HEK293 (cell line): ENCODE results near the gene ABLIM3.
A peak's percentile ranks its signal among the peaks of the same experiment; 100 is the strongest.

Experiments used
- GFI1B ChIP-seq: fragments of 450-650 bp; formaldehyde crosslinking; IDR thresholded peaks from 2 replicates; pipeline ENCODE4 v1.5.1; 2016; ENCODE audit warnings: missing biosample characterization, missing genetic modification characterization
- KLF10 ChIP-seq: fragments of 450-650 bp; IDR thresholded peaks from 2 replicates; pipeline ENCODE4 v1.5.1; 2018; ENCODE audit warnings: missing biosample characterization, mild to moderate bottlenecking, missing genetic modification characterization
- SALL2 ChIP-seq: fragments of 450-650 bp; formaldehyde crosslinking; IDR thresholded peaks from 2 replicates; pipeline ENCODE4 v1.5.0; 2017; ENCODE audit warnings: missing biosample characterization, mild to moderate bottlenecking, missing genetic modification characterization, borderline replicate concordance
- SCRT1 ChIP-seq: fragments of 450-650 bp; formaldehyde crosslinking; IDR thresholded peaks from 2 replicates; pipeline ENCODE4 v1.5.1; 2016; ENCODE audit warnings: missing biosample characterization, missing genetic modification characterization, borderline replicate concordance
- SCRT2 ChIP-seq: fragments of 450-650 bp; formaldehyde crosslinking; IDR thresholded peaks from 2 replicates; pipeline ENCODE4 v1.5.1; 2016; ENCODE audit warnings: missing biosample characterization, missing genetic modification characterization
- SP3 ChIP-seq: fragments of 450-650 bp; formaldehyde crosslinking; IDR thresholded peaks from 2 replicates; pipeline ENCODE4 v1.5.1; 2016; ENCODE audit warnings: missing biosample characterization, missing genetic modification characterization
- ZBTB7A ChIP-seq: fragments of 450-650 bp; formaldehyde crosslinking; IDR thresholded peaks from 2 replicates; pipeline ENCODE4 v1.5.1; 2016; ENCODE audit warnings: low read depth, missing biosample characterization, missing genetic modification characterization
- ZEB2 ChIP-seq: fragments of 450-650 bp; formaldehyde crosslinking; IDR thresholded peaks from 2 replicates; pipeline ENCODE4 v1.5.1; 2016; ENCODE audit warnings: missing biosample characterization, missing genetic modification characterization
- ZFP41 ChIP-seq: fragments of 450-650 bp; formaldehyde crosslinking; IDR thresholded peaks from 2 replicates; pipeline ENCODE4 v1.5.1; 2016; ENCODE audit warnings: missing biosample characterization, missing genetic modification characterization, borderline replicate concordance
- ZNF138 ChIP-seq: fragments of 450-650 bp; formaldehyde crosslinking; IDR thresholded peaks from 2 replicates; pipeline ENCODE4 v1.5.1; 2016; ENCODE audit warnings: missing biosample characterization, missing genetic modification characterization, borderline replicate concordance
- ZNF140 ChIP-seq: fragments of 450-650 bp; formaldehyde crosslinking; IDR thresholded peaks from 2 replicates; pipeline ENCODE4 v1.5.1; 2016; ENCODE audit warnings: missing biosample characterization, missing genetic modification characterization
- ZNF155 ChIP-seq: fragments of 450-650 bp; formaldehyde crosslinking; IDR thresholded peaks from 2 replicates; pipeline ENCODE4 v1.5.1; 2016; ENCODE audit warnings: missing biosample characterization, missing genetic modification characterization
- ZNF157 ChIP-seq: fragments of 450-650 bp; formaldehyde crosslinking; IDR thresholded peaks from 2 replicates; pipeline ENCODE4 v1.5.1; 2016; ENCODE audit warnings: missing biosample characterization, missing genetic modification characterization
- ZNF2 ChIP-seq: fragments of 450-650 bp; formaldehyde crosslinking; IDR thresholded peaks from 2 replicates; pipeline ENCODE4 v1.5.1; 2016; ENCODE audit warnings: missing biosample characterization, missing genetic modification characterization
- ZNF214 ChIP-seq: fragments of 450-650 bp; formaldehyde crosslinking; IDR thresholded peaks from 2 replicates; pipeline ENCODE4 v1.5.1; 2017; ENCODE audit warnings: missing biosample characterization, mild to moderate bottlenecking, missing genetic modification characterization, borderline replicate concordance
- ZNF223 ChIP-seq: fragments of 450-650 bp; formaldehyde crosslinking; IDR thresholded peaks from 2 replicates; pipeline ENCODE4 v1.5.1; 2016; ENCODE audit warnings: missing biosample characterization, missing genetic modification characterization
- ZNF23 ChIP-seq: fragments of 450-650 bp; formaldehyde crosslinking; IDR thresholded peaks from 2 replicates; pipeline ENCODE4 v1.5.1; 2016; ENCODE audit warnings: missing biosample characterization, missing genetic modification characterization, borderline replicate concordance
- ZNF24 ChIP-seq: fragments of 450-650 bp; formaldehyde crosslinking; IDR thresholded peaks from 2 replicates; pipeline ENCODE4 v1.5.1; 2016; ENCODE audit warnings: missing biosample characterization, missing genetic modification characterization
- ZNF335 ChIP-seq: fragments of 450-650 bp; formaldehyde crosslinking; conservative IDR thresholded peaks from 2 replicates; pipeline ENCODE4 v1.5.1; 2016; ENCODE audit warnings: missing biosample characterization, missing genetic modification characterization
- ZNF391 ChIP-seq: fragments of 450-650 bp; formaldehyde crosslinking; IDR thresholded peaks from 2 replicates; pipeline ENCODE4 v1.5.1; 2016; ENCODE audit warnings: low read depth, missing biosample characterization, missing genetic modification characterization, borderline replicate concordance
- ZNF394 ChIP-seq: fragments of 450-650 bp; formaldehyde crosslinking; IDR thresholded peaks from 2 replicates; pipeline ENCODE4 v1.5.1; 2016; ENCODE audit warnings: missing biosample characterization, missing genetic modification characterization, mild to moderate bottlenecking, moderate library complexity, borderline replicate concordance
- ZNF404 ChIP-seq: fragments of 450-650 bp; formaldehyde crosslinking; IDR thresholded peaks from 2 replicates; pipeline ENCODE4 v1.5.1; 2017; ENCODE audit warnings: missing biosample characterization, missing genetic modification characterization
- ZNF416 ChIP-seq: fragments of 450-650 bp; formaldehyde crosslinking; IDR thresholded peaks from 2 replicates; pipeline ENCODE4 v1.5.1; 2016; ENCODE audit warnings: missing biosample characterization, missing genetic modification characterization
- ZNF501 ChIP-seq: fragments of 450-650 bp; formaldehyde crosslinking; IDR thresholded peaks from 2 replicates; pipeline ENCODE4 v1.5.1; 2016; ENCODE audit warnings: missing biosample characterization, missing genetic modification characterization
- ZNF518A ChIP-seq: fragments of 450-650 bp; formaldehyde crosslinking; conservative IDR thresholded peaks from 2 replicates; pipeline ENCODE4 v1.5.1; 2016; ENCODE audit warnings: low read depth, missing biosample characterization, missing genetic modification characterization
- ZNF624 ChIP-seq: fragments of 450-650 bp; formaldehyde crosslinking; IDR thresholded peaks from 2 replicates; pipeline ENCODE4 v1.5.1; 2017; ENCODE audit warnings: missing biosample characterization, missing genetic modification characterization
- ZNF658 ChIP-seq: fragments of 450-650 bp; formaldehyde crosslinking; IDR thresholded peaks from 2 replicates; pipeline ENCODE4; 2016; ENCODE audit warnings: missing biosample characterization, missing genetic modification characterization
- ZNF701 ChIP-seq: fragments of 450-650 bp; formaldehyde crosslinking; IDR thresholded peaks from 2 replicates; pipeline ENCODE4 v1.5.1; 2016; ENCODE audit warnings: missing biosample characterization, missing genetic modification characterization
- ZNF785 ChIP-seq: fragments of 450-650 bp; formaldehyde crosslinking; IDR thresholded peaks from 2 replicates; pipeline ENCODE4 v1.5.1; 2016; ENCODE audit warnings: missing biosample characterization, missing genetic modification characterization
- ZNF830 ChIP-seq: fragments of 450-650 bp; IDR thresholded peaks from 2 replicates; pipeline ENCODE4 v1.5.0; 2018; ENCODE audit warnings: missing biosample characterization, missing genetic modification characterization, low read depth, mild to moderate bottlenecking, moderate library complexity
- TF ChIP-seq, protein P1 (sequence below): fragments of 450-650 bp; formaldehyde crosslinking; IDR thresholded peaks from 2 replicates; pipeline ENCODE4 v1.5.1; 2016; ENCODE audit warnings: missing biosample characterization, missing genetic modification characterization
- TF ChIP-seq, protein P2 (sequence below): fragments of 450-650 bp; formaldehyde crosslinking; IDR thresholded peaks from 2 replicates; pipeline ENCODE4 v1.5.1; 2017; ENCODE audit warnings: missing biosample characterization, missing genetic modification characterization

Gene ABLIM3

DNA sequence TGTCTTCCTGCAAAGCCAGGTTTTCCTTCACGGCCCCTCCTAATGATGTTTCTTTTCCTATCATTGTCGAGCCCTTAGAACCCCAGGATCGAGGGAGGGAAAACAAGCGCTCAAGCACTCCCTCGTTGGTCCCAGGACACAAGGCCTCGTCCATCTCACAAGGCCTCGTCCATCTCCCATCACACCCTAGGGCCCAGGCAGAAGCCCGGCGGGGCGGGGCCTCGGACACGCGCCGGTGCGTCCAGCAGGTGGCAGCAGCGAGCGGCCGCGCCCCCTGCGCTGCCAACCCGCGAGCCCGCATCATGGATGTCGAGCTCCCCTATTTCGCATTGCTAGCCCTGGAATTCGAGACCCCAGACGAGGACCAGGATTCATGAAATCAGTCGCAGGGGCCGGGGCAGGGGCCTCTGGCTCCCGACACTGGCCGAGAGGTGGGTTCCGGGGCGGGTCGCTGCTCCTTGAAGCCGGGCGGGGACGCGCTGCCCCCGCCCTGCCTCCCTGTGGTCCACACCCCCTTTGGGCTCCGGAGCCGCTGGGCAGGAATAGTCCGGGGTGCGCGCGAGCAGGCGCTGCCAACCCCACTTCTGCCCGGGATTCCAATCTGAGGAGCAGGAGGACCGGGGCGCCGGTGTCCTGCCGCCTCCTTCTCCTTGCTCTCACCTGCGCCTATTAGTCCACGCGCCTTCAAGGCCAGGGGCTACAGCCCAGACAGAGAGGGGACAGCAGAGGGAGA lies at the start of gene ABLIM3 (continued):
- TF ChIP-seq, protein P1, sequence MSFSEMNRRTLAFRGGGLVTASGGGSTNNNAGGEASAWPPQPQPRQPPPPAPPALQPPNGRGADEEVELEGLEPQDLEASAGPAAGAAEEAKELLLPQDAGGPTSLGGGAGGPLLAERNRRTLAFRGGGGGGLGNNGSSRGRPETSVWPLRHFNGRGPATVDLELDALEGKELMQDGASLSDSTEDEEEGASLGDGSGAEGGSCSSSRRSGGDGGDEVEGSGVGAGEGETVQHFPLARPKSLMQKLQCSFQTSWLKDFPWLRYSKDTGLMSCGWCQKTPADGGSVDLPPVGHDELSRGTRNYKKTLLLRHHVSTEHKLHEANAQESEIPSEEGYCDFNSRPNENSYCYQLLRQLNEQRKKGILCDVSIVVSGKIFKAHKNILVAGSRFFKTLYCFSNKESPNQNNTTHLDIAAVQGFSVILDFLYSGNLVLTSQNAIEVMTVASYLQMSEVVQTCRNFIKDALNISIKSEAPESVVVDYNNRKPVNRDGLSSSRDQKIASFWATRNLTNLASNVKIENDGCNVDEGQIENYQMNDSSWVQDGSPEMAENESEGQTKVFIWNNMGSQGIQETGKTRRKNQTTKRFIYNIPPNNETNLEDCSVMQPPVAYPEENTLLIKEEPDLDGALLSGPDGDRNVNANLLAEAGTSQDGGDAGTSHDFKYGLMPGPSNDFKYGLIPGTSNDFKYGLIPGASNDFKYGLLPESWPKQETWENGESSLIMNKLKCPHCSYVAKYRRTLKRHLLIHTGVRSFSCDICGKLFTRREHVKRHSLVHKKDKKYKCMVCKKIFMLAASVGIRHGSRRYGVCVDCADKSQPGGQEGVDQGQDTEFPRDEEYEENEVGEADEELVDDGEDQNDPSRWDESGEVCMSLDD (tag by site-specific recombination) = no peak
- TF ChIP-seq ZNF2 (tag by site-specific recombination) (0 out of 2 replicates have a peak, but pooled peaks have one; percentile 14), ZNF391 (no peak), ZNF416 (no peak), SCRT1 (tag by site-specific recombination) (no peak), ZNF785 (tag by site-specific recombination) (no peak), ZNF214 (tag by site-specific recombination) (no peak), ZNF155 (tag by site-specific recombination) (no peak), ZNF140 (tag by site-specific recombination) (no peak), ZNF335 (0 out of 2 replicates have a peak, but pooled peaks have one; percentile 24), ZNF157 (tag by site-specific recombination) (no peak), SALL2 (no peak), ZNF658 (no peak), ZNF394 (tag by site-specific recombination) (no peak), SCRT2 (tag by site-specific recombination) (no peak), ZNF518A (tag by site-specific recombination) (0 out of 2 replicates have a peak, but pooled peaks have one; percentile 16), ZNF624 (no peak), ZNF701 (tag by site-specific recombination) (no peak), ZBTB7A (tag by site-specific recombination) (no peak), ZNF501 (tag by site-specific recombination) (peak; percentile 45; the same call in 1 of the 2 replicates), ZEB2 (tag by site-specific recombination) (no peak), SP3 (tag by site-specific recombination) (peak; percentile 83), ZNF23 (tag by site-specific recombination) (no peak), ZFP41 (tag by site-specific recombination) (no peak), ZNF830 (tag by site-specific recombination) (no peak), ZNF138 (tag by site-specific recombination) (no peak), ZNF24 (tag by site-specific recombination) (no peak), GFI1B (tag by site-specific recombination) (no peak), ZNF404 (no peak), ZNF223 (tag by site-specific recombination) (no peak), KLF10 (tag by site-specific recombination) (peak; percentile 89)
- TF ChIP-seq, protein P2, sequence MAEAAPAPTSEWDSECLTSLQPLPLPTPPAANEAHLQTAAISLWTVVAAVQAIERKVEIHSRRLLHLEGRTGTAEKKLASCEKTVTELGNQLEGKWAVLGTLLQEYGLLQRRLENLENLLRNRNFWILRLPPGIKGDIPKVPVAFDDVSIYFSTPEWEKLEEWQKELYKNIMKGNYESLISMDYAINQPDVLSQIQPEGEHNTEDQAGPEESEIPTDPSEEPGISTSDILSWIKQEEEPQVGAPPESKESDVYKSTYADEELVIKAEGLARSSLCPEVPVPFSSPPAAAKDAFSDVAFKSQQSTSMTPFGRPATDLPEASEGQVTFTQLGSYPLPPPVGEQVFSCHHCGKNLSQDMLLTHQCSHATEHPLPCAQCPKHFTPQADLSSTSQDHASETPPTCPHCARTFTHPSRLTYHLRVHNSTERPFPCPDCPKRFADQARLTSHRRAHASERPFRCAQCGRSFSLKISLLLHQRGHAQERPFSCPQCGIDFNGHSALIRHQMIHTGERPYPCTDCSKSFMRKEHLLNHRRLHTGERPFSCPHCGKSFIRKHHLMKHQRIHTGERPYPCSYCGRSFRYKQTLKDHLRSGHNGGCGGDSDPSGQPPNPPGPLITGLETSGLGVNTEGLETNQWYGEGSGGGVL (tag by site-specific recombination) = no peak
